PC-3 (cell line): Measurements from ENCODE around the gene MROH2A.

Source experiments
- CTCF ChIP-seq: fragments of 300-600 bp; sonication (generic); conservative IDR thresholded peaks from 2 replicates; pipeline ENCODE4 v1.5.1; 2017; ENCODE audit warnings: antibody characterized with exemption, low read depth, mild to moderate bottlenecking, low read length
- EZH2 ChIP-seq: fragments of 300-600 bp; sonication (generic); IDR thresholded peaks from one replicate; pipeline ENCODE4 v1.6.1; 2017; ENCODE audit warnings: antibody characterized with exemption, mild to moderate bottlenecking, low read length; ENCODE audit not compliant: unreplicated experiment
- EZH2phosphoT487 ChIP-seq: fragments of 300-600 bp; sonication (generic); IDR thresholded peaks from 2 replicates; pipeline ENCODE4 v1.6.1; 2018; ENCODE audit warnings: mild to moderate bottlenecking, antibody characterized with exemption, low read length, borderline replicate concordance

GRCh38 chr2:233780771-233781170 lies 2.6 kb downstream of the MROH2A start:
- TF ChIP-seq EZH2 (no peak), CTCF (no peak), EZH2phosphoT487 (no peak)
